ENCODE measurements around the gene SMIM35.

- TF ChIP-seq, protein P1, sequence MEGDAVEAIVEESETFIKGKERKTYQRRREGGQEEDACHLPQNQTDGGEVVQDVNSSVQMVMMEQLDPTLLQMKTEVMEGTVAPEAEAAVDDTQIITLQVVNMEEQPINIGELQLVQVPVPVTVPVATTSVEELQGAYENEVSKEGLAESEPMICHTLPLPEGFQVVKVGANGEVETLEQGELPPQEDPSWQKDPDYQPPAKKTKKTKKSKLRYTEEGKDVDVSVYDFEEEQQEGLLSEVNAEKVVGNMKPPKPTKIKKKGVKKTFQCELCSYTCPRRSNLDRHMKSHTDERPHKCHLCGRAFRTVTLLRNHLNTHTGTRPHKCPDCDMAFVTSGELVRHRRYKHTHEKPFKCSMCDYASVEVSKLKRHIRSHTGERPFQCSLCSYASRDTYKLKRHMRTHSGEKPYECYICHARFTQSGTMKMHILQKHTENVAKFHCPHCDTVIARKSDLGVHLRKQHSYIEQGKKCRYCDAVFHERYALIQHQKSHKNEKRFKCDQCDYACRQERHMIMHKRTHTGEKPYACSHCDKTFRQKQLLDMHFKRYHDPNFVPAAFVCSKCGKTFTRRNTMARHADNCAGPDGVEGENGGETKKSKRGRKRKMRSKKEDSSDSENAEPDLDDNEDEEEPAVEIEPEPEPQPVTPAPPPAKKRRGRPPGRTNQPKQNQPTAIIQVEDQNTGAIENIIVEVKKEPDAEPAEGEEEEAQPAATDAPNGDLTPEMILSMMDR (IDR thresholded peaks at IDR 0.05; ENCODE audit: low read depth, low read length, poor library complexity, severe bottlenecking), result no peak
- TF ChIP-seq EZH2phosphoT487 (IDR thresholded peaks at IDR 0.05; ENCODE audit: borderline replicate concordance, low read length), result no peak
Measured at GRCh38 chr11:118136341-118136740, 49.6 kb upstream of the SMIM35 start.

All from DOHH2 (cell line).